Smooth muscle cell (in vitro differentiated cells): ENCODE measurements around the gene SANBR. TPM values are rescaled to one million over a fixed set of nuclear protein-coding genes. Genes with fewer than 3 reads are reported as not detected.

Experiments
- DNase-seq: peaks from one replicate; lab custom pipeline; 2025; ENCODE audit not compliant: unreplicated experiment; lab: John Stamatoyannopoulos, UW
- H2AFZ ChIP-seq: fragments of 200-600 bp; sonication (generic); 2 replicates; pipeline ENCODE4 v1.6.0; 2016; ENCODE audit warnings: antibody characterized with exemption, low read depth, mild to moderate bottlenecking
- H3F3A ChIP-seq: fragments of 200-600 bp; sonication (generic); 2 replicates; pipeline ENCODE4 v1.6.0; 2017; ENCODE audit warnings: antibody characterized with exemption, low read depth
- H3K27ac ChIP-seq: fragments of 200-600 bp; sonication (generic); 2 replicates; pipeline ENCODE4 v1.5.1; 2016; ENCODE audit warnings: low read depth, mild to moderate bottlenecking
- H3K27me3 ChIP-seq: fragments of 200-600 bp; sonication (generic); 2 replicates; pipeline ENCODE4 v1.6.1; 2016; ENCODE audit warnings: low read depth, mild to moderate bottlenecking
- H3K36me3 ChIP-seq: fragments of 200-600 bp; sonication (generic); 2 replicates; pipeline ENCODE4 v1.5.1; 2016; ENCODE audit warnings: low read depth
- H3K4me1 ChIP-seq: fragments of 200-600 bp; sonication (generic); 2 replicates; pipeline ENCODE4 v1.5.1; 2016; ENCODE audit warnings: low read depth
- H3K4me2 ChIP-seq: fragments of 200-600 bp; sonication (generic); 2 replicates; pipeline ENCODE4 v1.6.0; 2016; ENCODE audit warnings: mild to moderate bottlenecking
- H3K4me3 ChIP-seq: fragments of 200-600 bp; sonication (generic); 2 replicates; pipeline ENCODE4 v1.5.1; 2016; ENCODE audit warnings: mild to moderate bottlenecking
- H3K79me2 ChIP-seq: fragments of 200-600 bp; sonication (generic); 2 replicates; pipeline ENCODE4 v1.6.0; 2016; ENCODE audit warnings: low read depth, mild to moderate bottlenecking
- H3K9ac ChIP-seq: fragments of 200-600 bp; sonication (generic); 2 replicates; pipeline ENCODE4 v1.6.0; 2016; ENCODE audit warnings: low read depth
- H3K9me3 ChIP-seq: fragments of 200-600 bp; sonication (generic); replicated peaks from 2 replicates; pipeline ENCODE4 v1.5.1; 2016; ENCODE audit warnings: low read depth
- H4K20me1 ChIP-seq: fragments of 200-600 bp; sonication (generic); 2 replicates; pipeline ENCODE4 v1.6.0; 2016; ENCODE audit warnings: low read depth
- WGBS: methylation state at CpG from one replicate; pipeline ENCODE4 v1.1.7; 2016; ENCODE audit warnings: low lambda C conversion rate; 5-methylcytosine and 5-hydroxymethylcytosine counted together
- polyA plus RNA-seq: library from polyadenylated mRNA; unstranded; fragments of >200 nt; fragmentation: Nextera tagmentation; extraction: Ambion mirVana; gene quantifications from 2 replicates; pipeline ENCODE4 v1.2.1, GENCODE V29; 2016
- total RNA-seq: library from RNA; depleted of rRNA; stranded (reverse); fragments of >200 nt; gene quantifications from 2 replicates; pipeline ENCODE4 v1.2.3, GENCODE V29; 2014
- TF ChIP-seq, protein P1 (sequence below): fragments of 200-600 bp; sonication (generic); IDR thresholded peaks from 2 replicates; pipeline ENCODE4 v1.5.1; 2017; ENCODE audit warnings: borderline replicate concordance, mild to moderate bottlenecking, antibody characterized with exemption; ENCODE audit not compliant: insufficient read depth, poor library complexity, severe bottlenecking

The SANBR gene
- total and polyA plus RNA-seq, 2 experiments from 2014 or later: 6.1 to 26.0 TPM

DNA sequence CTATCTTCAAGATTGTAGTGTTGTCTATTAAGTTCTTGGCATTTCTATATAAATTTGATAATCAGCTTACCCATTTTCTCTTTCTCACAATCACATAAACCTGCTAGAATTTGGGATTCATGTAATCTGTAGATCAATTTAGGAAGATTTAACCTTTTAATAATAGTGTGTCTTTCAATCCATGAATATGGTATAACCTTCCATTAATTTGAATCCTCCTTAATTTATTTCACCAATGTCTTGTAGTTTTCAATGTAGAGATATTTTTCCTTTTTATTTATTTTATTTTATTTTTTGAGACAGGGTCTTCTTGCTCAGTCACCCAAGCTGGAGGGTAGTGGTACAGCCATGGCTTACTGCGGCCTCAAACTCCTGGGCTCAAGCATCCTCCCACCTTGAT is 20.2 kb downstream of the SANBR start:
- Histone ChIP-seq H2AFZ (no peak overlapping the region), H4K20me1 (no peaks in the 10 kb centered on the region), H3K27ac (no peak overlapping the region), H3K4me2 (no peak overlapping the region), H3F3A (no peaks in the 10 kb centered on the region), H3K79me2 (no peaks in the 10 kb centered on the region), H3K27me3 (no peaks in the 10 kb centered on the region), H3K9me3 (no peaks in the 10 kb centered on the region), H3K4me3 (no peak overlapping the region), H3K4me1 (no peaks in the 10 kb centered on the region), H3K9ac (no peak overlapping the region), H3K36me3 (peaks cover 22% of the 10 kb centered on the region)
- TF ChIP-seq, protein P1, sequence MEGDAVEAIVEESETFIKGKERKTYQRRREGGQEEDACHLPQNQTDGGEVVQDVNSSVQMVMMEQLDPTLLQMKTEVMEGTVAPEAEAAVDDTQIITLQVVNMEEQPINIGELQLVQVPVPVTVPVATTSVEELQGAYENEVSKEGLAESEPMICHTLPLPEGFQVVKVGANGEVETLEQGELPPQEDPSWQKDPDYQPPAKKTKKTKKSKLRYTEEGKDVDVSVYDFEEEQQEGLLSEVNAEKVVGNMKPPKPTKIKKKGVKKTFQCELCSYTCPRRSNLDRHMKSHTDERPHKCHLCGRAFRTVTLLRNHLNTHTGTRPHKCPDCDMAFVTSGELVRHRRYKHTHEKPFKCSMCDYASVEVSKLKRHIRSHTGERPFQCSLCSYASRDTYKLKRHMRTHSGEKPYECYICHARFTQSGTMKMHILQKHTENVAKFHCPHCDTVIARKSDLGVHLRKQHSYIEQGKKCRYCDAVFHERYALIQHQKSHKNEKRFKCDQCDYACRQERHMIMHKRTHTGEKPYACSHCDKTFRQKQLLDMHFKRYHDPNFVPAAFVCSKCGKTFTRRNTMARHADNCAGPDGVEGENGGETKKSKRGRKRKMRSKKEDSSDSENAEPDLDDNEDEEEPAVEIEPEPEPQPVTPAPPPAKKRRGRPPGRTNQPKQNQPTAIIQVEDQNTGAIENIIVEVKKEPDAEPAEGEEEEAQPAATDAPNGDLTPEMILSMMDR: no peak
- 97% methylated on average over 1 of the region's 1 CpG for WGBS
- DNase-seq: no peak

DNA sequence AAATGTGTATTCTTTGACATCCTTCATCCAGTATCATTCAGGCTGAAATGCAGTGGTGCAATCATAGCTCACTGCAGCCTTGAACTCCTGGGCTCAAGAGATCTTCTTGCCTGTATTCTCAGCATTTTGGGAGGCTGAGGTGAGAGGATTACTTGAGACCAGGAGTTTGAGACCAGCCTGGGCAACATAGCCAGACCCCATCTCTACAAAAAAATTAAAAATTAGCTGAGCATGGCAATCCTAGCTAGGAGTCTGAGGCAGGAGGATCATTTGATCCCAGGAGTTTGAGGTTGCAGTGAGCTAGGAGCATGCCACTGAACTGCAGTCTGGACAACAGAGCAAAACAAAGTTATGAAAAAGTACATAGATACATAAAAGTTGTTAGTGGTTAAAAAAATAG is 24.1 kb downstream of the SANBR start:
- Histone ChIP-seq H3K9ac (no peak overlapping the region), H3F3A (no peaks in the 10 kb centered on the region), H3K4me3 (no peak overlapping the region), H3K27me3 (no peaks in the 10 kb centered on the region), H2AFZ (no peak overlapping the region), H3K4me2 (no peak overlapping the region), H3K36me3 (peaks cover 22% of the 10 kb centered on the region), H3K4me1 (no peaks in the 10 kb centered on the region), H3K27ac (no peak overlapping the region), H3K9me3 (no peaks in the 10 kb centered on the region), H4K20me1 (no peaks in the 10 kb centered on the region), H3K79me2 (no peaks in the 10 kb centered on the region)
- TF ChIP-seq, protein P1: no peak
- DNase-seq: no peak

DNA sequence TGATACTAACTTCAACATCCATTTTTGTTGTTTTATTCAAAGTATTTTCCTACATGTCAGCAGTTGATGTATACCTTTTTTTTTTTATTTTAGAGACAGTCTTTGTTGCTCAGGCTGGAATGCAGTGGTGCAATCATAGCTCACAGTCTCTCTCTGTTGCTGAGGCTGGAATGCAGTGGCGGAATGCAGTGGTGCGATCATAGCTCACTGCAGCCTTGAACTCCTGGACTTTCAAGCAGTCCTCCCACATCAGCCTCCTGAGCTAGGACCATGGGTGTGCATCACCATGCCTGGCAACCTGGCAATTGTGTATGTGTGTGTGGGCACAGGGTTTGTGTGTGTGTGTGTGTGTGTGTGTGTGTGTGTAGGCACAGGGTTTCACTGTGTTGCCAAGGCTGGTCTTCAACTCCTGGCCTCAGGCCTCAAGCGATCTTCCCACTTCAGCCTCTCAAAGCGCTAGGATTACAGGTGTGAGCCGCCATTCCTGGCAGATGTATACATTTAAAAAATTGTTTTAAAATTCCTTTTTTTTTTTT is 24.8 kb downstream of the SANBR start:
- no peaks in the 10 kb centered on the region for H3F3A ChIP-seq
- no peak for DNase-seq
- no peaks in the 10 kb centered on the region for H3K4me1 ChIP-seq
- H3K27me3 ChIP-seq: no peaks in the 10 kb centered on the region
- H3K4me2 ChIP-seq: no peak overlapping the region
- peaks cover 16% of the 10 kb centered on the region for H3K36me3 ChIP-seq
- H3K79me2 ChIP-seq: no peaks in the 10 kb centered on the region
- no peak overlapping the region for H3K9ac ChIP-seq
- no peak overlapping the region for H3K27ac ChIP-seq
- no peak overlapping the region for H3K4me3 ChIP-seq
- no peak overlapping the region for H2AFZ ChIP-seq
- H4K20me1 ChIP-seq: no peaks in the 10 kb centered on the region
- TF ChIP-seq, protein P1: no peak
- H3K9me3 ChIP-seq: no peaks in the 10 kb centered on the region
- 96% methylated on average over 5 of the region's 5 CpGs for WGBS

DNA sequence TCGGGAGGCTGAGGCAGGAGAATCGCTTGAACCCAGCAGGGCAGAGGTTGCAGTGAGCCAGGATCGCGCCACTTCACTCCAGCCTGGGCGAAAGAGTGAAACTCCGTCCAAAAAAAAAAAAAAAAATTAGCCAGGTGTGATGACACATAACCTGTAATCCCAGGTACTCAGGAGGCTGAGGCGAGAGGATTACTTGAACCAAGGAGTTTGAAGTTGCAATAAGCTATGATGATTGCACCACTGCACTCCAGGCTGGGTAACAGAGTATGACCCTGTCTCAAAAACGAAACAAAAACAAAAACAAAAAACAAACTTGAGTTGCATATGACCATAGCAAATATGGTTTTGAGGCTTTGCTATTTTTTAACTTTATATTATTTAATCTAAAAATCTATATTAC is 25.8 kb downstream of the SANBR start:
- no peak for DNase-seq
- H4K20me1 ChIP-seq: no peaks in the 10 kb centered on the region
- H3K9ac ChIP-seq: no peak overlapping the region
- H3K4me1 ChIP-seq: no peaks in the 10 kb centered on the region
- no peak overlapping the region for H3K4me2 ChIP-seq
- no peak overlapping the region for H3K4me3 ChIP-seq
- no peak overlapping the region for H2AFZ ChIP-seq
- no peaks in the 10 kb centered on the region for H3F3A ChIP-seq
- WGBS: 97% methylated on average over 8 of the region's 8 CpGs
- no peaks in the 10 kb centered on the region for H3K9me3 ChIP-seq
- H3K36me3 ChIP-seq: peaks cover 14% of the 10 kb centered on the region
- H3K27ac ChIP-seq: no peak overlapping the region
- TF ChIP-seq, protein P1: no peak
- no peaks in the 10 kb centered on the region for H3K27me3 ChIP-seq
- no peaks in the 10 kb centered on the region for H3K79me2 ChIP-seq
